ENCODE data around the gene FAM13C.

The FAM13C gene

GRCh38 chr10:59376846-59377245, 14.5 kb upstream of the FAM13C start:
- DNase-seq (ENCODE audit: extremely low read depth, low read depth) = no peak
- TF ChIP-seq CTCF (IDR thresholded peaks at IDR 0.05; ENCODE audit: low read depth, low read length) = no peak

GRCh38 chr10:59375990-59376389, 13.6 kb upstream of the FAM13C start:
- DNase-seq (ENCODE audit: extremely low read depth, low read depth) = no peak

GRCh38 chr10:59374916-59375315, 12.6 kb upstream of the FAM13C start:
- no peak for TF ChIP-seq CTCF (IDR thresholded peaks at IDR 0.05; ENCODE audit: low read depth, low read length)
- DNase-seq (ENCODE audit: extremely low read depth, low read depth) = no peak

More at GRCh38 chr10:59375990-59376389, 13.6 kb upstream of the FAM13C start:
- no peak for TF ChIP-seq CTCF (IDR thresholded peaks at IDR 0.05; ENCODE audit: low read depth, low read length)

DNA sequence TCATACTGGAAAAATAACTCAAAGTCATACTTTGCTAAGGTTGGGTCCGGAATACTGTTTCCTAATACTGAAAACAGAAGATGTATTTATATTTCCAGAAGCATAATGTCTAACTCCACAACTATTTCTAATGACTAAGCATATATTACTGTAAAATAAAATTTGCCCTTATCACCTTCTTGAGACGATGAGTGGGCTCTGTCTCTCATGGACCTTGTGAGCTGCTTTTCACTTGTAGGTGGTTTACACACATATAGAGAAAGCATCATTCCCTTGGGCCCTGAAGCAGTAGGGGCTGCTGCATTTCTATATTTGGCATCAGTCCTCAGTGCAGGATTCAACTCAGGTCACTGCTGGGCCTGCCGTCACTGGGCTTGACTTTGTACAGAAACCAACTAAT, 10.7 kb upstream of the FAM13C start:
- no peak for DNase-seq (ENCODE audit: extremely low read depth, low read depth)
- TF ChIP-seq CTCF (IDR thresholded peaks at IDR 0.05; ENCODE audit: low read depth, low read length) = no peak

DNA sequence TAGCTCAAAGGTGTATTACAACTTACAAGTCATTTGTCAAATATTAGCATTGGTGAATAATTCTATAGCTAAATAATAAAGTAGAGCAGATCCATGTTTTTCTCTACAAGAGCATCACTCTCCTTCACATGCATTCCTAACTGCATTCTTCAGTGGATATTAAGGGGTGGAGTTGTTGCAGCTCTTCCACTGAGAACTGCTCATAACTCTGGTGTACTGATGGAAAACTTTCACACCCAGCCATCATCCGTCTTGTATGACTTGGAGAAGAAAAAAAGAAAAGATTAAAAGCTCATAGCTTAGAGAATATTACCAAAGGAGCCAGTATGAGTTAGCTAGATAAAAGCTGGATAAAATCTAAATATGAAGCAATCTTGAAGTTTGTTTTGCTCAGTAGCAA, 10.2 kb upstream of the FAM13C start:
- TF ChIP-seq CTCF (IDR thresholded peaks at IDR 0.05; ENCODE audit: low read depth, low read length) = no peak
- no peak for DNase-seq (ENCODE audit: extremely low read depth, low read depth)

DNA sequence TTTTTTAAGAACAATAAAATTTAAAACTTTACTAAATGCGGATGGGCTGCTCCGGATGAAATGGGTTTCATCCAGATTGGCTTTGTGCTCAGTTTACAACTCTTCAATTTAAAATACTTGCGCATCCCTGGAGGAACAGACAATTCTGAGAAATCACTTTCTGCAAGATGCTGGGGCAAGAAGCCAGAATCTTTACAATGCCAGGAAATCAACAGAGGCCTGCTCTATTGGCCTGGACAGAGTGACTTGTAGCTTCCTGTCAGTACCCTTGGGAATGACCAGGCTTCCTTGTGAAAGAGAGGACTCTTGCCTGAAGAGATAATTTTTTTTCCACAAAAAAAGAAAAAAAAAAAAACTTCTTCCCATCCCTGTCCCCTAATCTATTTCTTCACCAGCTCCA, 3.9 kb upstream of the FAM13C start:
- no peak for TF ChIP-seq CTCF (IDR thresholded peaks at IDR 0.05; ENCODE audit: low read depth, low read length)
- DNase-seq (ENCODE audit: extremely low read depth, low read depth) = no peak

GRCh38 chr10:59363446-59363958, 1.2 kb upstream of the FAM13C start:
- TF ChIP-seq CTCF (IDR thresholded peaks at IDR 0.05; ENCODE audit: low read depth, low read length) = no peak
- DNase-seq (ENCODE audit: extremely low read depth, low read depth) = no peak
